ENCODE data around the gene RBM28.

RBM28 gene

GRCh38 chr7:128281605-128282380 lies 61.9 kb downstream of the RBM28 start:
- TF ChIP-seq ZBTB7A (IDR thresholded peaks at IDR 0.05; ENCODE audit: low read depth) (no peak), USF1 (IDR thresholded peaks at IDR 0.05) (no peak), TAF1 (IDR thresholded peaks at IDR 0.05; ENCODE audit: low read depth) (no peak), MAX (IDR thresholded peaks at IDR 0.05) (no peak), EGR1 (IDR thresholded peaks at IDR 0.05) (no peak), TEAD4 (IDR thresholded peaks at IDR 0.05) (no peak), FOXM1 (IDR thresholded peaks at IDR 0.05; ENCODE audit: borderline replicate concordance, low read depth) (no peak), NFIC (IDR thresholded peaks at IDR 0.05) (no peak), EP300 (IDR thresholded peaks at IDR 0.05; ENCODE audit: borderline replicate concordance) (no peak), TCF12 (IDR thresholded peaks at IDR 0.05; ENCODE audit: low read depth) (no peak), CEBPB (IDR thresholded peaks at IDR 0.05) (no peak), RAD21 (IDR thresholded peaks at IDR 0.05; ENCODE audit: low read depth) (no peak), REST (IDR thresholded peaks at IDR 0.05; ENCODE audit: low read depth) (no peak), CREB1 (IDR thresholded peaks at IDR 0.05; ENCODE audit: low read depth) (no peak), YY1 (IDR thresholded peaks at IDR 0.05; ENCODE audit: low read depth) (no peak)

- TF ChIP-seq RAD21 (IDR thresholded peaks at IDR 0.05; ENCODE audit: low read depth) = no peak
- no peak for TF ChIP-seq MAX (IDR thresholded peaks at IDR 0.05)
These were observed 64.5 kb downstream of the RBM28 start for GRCh38 chr7:128279124-128279713.

GRCh38 chr7:128278366-128278765 lies 65.3 kb downstream of the RBM28 start:
- no peak for TF ChIP-seq YY1 (IDR thresholded peaks at IDR 0.05; ENCODE audit: low read depth)
- no peak for TF ChIP-seq EGR1 (IDR thresholded peaks at IDR 0.05)
- TF ChIP-seq CREB1 (IDR thresholded peaks at IDR 0.05; ENCODE audit: low read depth) = no peak
- no peak for TF ChIP-seq TAF1 (IDR thresholded peaks at IDR 0.05; ENCODE audit: low read depth)
- TF ChIP-seq REST (IDR thresholded peaks at IDR 0.05; ENCODE audit: low read depth) = no peak

GRCh38 chr7:128275681-128276080 lies 68.0 kb downstream of the RBM28 start:
- TF ChIP-seq USF1 (IDR thresholded peaks at IDR 0.05) (no peak), YY1 (IDR thresholded peaks at IDR 0.05; ENCODE audit: low read depth) (no peak), MAX (IDR thresholded peaks at IDR 0.05) (no peak), EGR1 (IDR thresholded peaks at IDR 0.05) (no peak), EP300 (IDR thresholded peaks at IDR 0.05; ENCODE audit: borderline replicate concordance) (no peak), CREB1 (IDR thresholded peaks at IDR 0.05; ENCODE audit: low read depth) (no peak), REST (IDR thresholded peaks at IDR 0.05; ENCODE audit: low read depth) (no peak), TEAD4 (IDR thresholded peaks at IDR 0.05) (no peak), CEBPB (IDR thresholded peaks at IDR 0.05) (no peak), RAD21 (IDR thresholded peaks at IDR 0.05; ENCODE audit: low read depth) (no peak)
